SK-N-MC (cell line): Measurements from ENCODE around the gene RTBDN.

Experiments
- EZH2 ChIP-seq: fragments of 200-600 bp; sonication (generic); IDR thresholded peaks from one replicate; pipeline ENCODE4 v1.6.1; 2017; ENCODE audit warnings: antibody characterized with exemption
- POLR2AphosphoS5 ChIP-seq: IDR thresholded peaks from 2 replicates; pipeline ENCODE4 v1.6.1; 2012; ENCODE audit warnings: mild to moderate bottlenecking, low read depth, low read length, borderline replicate concordance

DNA sequence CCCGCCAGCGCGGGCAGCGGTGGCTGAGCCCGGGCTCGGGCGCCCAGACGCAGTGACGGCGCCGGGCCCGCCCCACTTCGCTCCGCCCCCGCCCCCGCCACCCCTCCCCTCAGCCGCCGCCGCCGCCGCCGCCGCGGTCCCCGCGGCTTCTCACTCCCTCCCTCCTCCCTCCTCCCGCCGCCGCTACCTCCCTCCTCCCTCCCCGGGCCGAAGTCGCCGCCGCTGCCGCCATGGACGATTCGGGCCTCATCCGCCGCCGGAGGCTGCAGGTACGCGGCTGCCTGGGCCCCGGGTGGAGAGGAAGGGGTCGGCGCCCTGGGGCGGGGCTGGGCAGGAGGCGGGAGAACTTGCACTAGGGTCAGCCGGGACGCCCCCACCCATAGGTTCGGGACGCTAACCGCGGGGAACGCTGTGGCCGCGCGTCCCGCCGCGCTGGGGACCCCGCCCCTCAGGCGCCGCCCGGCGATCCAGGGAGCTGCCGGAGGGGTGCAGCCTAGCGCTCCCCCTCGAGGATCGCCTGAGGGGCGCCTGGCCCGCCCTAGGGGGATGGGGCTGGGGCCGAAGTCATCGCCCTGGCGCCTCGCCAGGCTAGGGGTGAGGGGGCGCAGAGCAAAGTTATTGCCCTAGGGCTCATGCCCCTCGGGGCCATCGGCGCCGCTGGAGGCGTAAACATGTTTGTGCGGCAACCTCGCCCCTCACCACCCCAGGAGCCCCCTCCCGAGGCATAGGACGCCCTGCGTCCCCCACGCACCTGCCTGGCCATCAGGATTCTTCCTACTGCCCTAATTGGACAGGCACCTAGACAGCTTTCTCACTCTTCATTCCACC is 427 bp downstream of the RTBDN start:
- TF ChIP-seq POLR2AphosphoS5, result no peak
- no peak for TF ChIP-seq EZH2
